ENCODE measurements around the gene IL17D. TPM values are rescaled to one million over a fixed set of nuclear protein-coding genes. Genes with fewer than 3 reads are reported as not detected.
A peak's percentile ranks its signal among the peaks of the same experiment; 100 is the strongest.

The IL17D gene
- total and polyA plus RNA-seq, 4 donors: 0.05 to 0.19 (median 0.14) TPM

DNA sequence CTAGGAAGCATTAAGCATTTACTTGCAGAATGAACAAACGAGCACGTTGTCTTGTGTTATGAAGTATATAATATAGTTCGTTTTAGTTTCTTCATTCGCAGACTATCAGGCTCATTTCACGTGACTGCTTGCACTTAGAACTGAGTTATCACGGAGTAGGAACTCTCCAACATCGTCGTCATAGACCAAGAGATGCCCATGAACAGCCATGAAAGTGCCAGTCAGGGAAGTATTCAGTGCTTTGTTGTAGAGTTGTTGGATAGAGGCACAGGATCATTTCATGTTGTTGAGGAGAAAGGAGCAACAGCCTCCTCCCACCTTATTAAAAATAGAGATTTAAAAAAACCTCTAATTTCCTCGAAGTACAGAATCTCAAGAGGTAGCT lies 977 bp upstream of the IL17D start:
- Histone ChIP-seq H3K4me3 (ENCODE audit: low read depth in 1 of 3, low read length in 3 of 3) (peak overlapping the region in 2 of 3 donors; percentile 62 to 74), H3K36me3 (ENCODE audit: control insufficient read depth in 4 of 4, insufficient read depth in 3 of 4, low read depth in 1 of 4, low read length in 3 of 4) (no peaks in the 10 kb centered on the region), H3K27ac (ENCODE audit: low read depth in 1 of 2, low read length in 2 of 2) (no peak overlapping the region), H3K9ac (ENCODE audit: low read depth in 1 of 2, low read length in 2 of 2) (no peak overlapping the region), H3K4me1 (ENCODE audit: control insufficient read depth in 4 of 4, insufficient read depth in 4 of 4, low read length in 3 of 4) (peaks cover 4 to 13% (median 10%) of the 10 kb centered on the region in 4 donors), H3K27me3 (ENCODE audit: control insufficient read depth in 4 of 4, insufficient read depth in 4 of 4, low read length in 3 of 4) (peaks cover 0 to 10% (median 0%) of the 10 kb centered on the region in 4 donors), H3K9me3 (ENCODE audit: control insufficient read depth in 4 of 4, low read length in 3 of 4) (no peaks in the 10 kb centered on the region)
- 39% methylated on average over 9 of the region's 9 CpGs for WGBS
- TF ChIP-seq TAF1 (conservative IDR thresholded peaks at IDR 0.05) (no peak), HNF4A (conservative IDR thresholded peaks at IDR 0.05) (no peak), HNF4G (IDR thresholded peaks at IDR 0.05) (no peak), RXRA (IDR thresholded peaks at IDR 0.05) (no peak), JUND (IDR thresholded peaks at IDR 0.05) (no peak), RAD21 (IDR thresholded peaks at IDR 0.05) (no peak), MAX (IDR thresholded peaks at IDR 0.05) (no peak), CTCF (IDR thresholded peaks at IDR 0.05; ENCODE audit: low read depth, low read length, missing input control) (no peak), FOXA2 (IDR thresholded peaks at IDR 0.05) (no peak), NR2F2 (IDR thresholded peaks at IDR 0.05) (no peak), EGR1 (IDR thresholded peaks at IDR 0.05; ENCODE audit: low read depth in 2 of 2) (no peak), FOXA1 (IDR thresholded peaks at IDR 0.05) (no peak)
- TF ChIP-seq, protein P1, sequence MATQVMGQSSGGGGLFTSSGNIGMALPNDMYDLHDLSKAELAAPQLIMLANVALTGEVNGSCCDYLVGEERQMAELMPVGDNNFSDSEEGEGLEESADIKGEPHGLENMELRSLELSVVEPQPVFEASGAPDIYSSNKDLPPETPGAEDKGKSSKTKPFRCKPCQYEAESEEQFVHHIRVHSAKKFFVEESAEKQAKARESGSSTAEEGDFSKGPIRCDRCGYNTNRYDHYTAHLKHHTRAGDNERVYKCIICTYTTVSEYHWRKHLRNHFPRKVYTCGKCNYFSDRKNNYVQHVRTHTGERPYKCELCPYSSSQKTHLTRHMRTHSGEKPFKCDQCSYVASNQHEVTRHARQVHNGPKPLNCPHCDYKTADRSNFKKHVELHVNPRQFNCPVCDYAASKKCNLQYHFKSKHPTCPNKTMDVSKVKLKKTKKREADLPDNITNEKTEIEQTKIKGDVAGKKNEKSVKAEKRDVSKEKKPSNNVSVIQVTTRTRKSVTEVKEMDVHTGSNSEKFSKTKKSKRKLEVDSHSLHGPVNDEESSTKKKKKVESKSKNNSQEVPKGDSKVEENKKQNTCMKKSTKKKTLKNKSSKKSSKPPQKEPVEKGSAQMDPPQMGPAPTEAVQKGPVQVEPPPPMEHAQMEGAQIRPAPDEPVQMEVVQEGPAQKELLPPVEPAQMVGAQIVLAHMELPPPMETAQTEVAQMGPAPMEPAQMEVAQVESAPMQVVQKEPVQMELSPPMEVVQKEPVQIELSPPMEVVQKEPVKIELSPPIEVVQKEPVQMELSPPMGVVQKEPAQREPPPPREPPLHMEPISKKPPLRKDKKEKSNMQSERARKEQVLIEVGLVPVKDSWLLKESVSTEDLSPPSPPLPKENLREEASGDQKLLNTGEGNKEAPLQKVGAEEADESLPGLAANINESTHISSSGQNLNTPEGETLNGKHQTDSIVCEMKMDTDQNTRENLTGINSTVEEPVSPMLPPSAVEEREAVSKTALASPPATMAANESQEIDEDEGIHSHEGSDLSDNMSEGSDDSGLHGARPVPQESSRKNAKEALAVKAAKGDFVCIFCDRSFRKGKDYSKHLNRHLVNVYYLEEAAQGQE (IDR thresholded peaks at IDR 0.05): no peak
- TF ChIP-seq, protein P2, sequence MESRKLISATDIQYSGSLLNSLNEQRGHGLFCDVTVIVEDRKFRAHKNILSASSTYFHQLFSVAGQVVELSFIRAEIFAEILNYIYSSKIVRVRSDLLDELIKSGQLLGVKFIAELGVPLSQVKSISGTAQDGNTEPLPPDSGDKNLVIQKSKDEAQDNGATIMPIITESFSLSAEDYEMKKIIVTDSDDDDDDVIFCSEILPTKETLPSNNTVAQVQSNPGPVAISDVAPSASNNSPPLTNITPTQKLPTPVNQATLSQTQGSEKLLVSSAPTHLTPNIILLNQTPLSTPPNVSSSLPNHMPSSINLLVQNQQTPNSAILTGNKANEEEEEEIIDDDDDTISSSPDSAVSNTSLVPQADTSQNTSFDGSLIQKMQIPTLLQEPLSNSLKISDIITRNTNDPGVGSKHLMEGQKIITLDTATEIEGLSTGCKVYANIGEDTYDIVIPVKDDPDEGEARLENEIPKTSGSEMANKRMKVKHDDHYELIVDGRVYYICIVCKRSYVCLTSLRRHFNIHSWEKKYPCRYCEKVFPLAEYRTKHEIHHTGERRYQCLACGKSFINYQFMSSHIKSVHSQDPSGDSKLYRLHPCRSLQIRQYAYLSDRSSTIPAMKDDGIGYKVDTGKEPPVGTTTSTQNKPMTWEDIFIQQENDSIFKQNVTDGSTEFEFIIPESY (IDR thresholded peaks at IDR 0.05): no peak
- TF ChIP-seq, protein P3, sequence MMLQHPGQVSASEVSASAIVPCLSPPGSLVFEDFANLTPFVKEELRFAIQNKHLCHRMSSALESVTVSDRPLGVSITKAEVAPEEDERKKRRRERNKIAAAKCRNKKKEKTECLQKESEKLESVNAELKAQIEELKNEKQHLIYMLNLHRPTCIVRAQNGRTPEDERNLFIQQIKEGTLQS (IDR thresholded peaks at IDR 0.05): no peak
- DNase-seq (ENCODE audit: low spot score): no peak

All from liver (tissue), 9 donors.